Mucosa of gallbladder (tissue), 1 donor: ENCODE data around the gene SLC37A1. TPM values are rescaled to one million over a fixed set of nuclear protein-coding genes. Genes with fewer than 3 reads are reported as not detected.
A peak's percentile ranks its signal among the peaks of the same experiment; 100 is the strongest.
"Not testable (repeated sequence)": the region's sequence is repeated elsewhere in the genome, so short reads cannot be mapped to it uniquely, and the experiment has no call there.

ENCODE experiments used
- DNase-seq: peaks from one replicate; pipeline ENCODE4 v3.0.0-alpha.2; 2020; ENCODE audit warnings: low spot score
- total RNA-seq: library from RNA; stranded (reverse); gene quantifications from one replicate; pipeline ENCODE4 v1.2.1, GENCODE V29; 2021
- donor health status: DM: no; HTN: no; CAD: no.

Gene SLC37A1
- total RNA-seq, 1 donor from 2014 or later: 56.2 TPM

- DNase-seq: no peak
Observed at GRCh38 chr21:42615924-42616323, 102.3 kb downstream of the SLC37A1 start.

- DNase-seq: no peak
Observed at GRCh38 chr21:42616446-42616845, 102.8 kb downstream of the SLC37A1 start.

GRCh38 chr21:42616941-42617340 is 103.3 kb downstream of the SLC37A1 start:
- DNase-seq: no peak

- DNase-seq: no peak
Observed at GRCh38 chr21:42617486-42617885, 103.8 kb downstream of the SLC37A1 start.

GRCh38 chr21:42618707-42619102 is 105.1 kb downstream of the SLC37A1 start:
- no peak for DNase-seq

GRCh38 chr21:42619166-42619565 is 105.5 kb downstream of the SLC37A1 start:
- no peak for DNase-seq

- no peak for DNase-seq
Observed at GRCh38 chr21:42619841-42620240, 106.2 kb downstream of the SLC37A1 start.

- no peak for DNase-seq
Observed at GRCh38 chr21:42621166-42621818, 107.6 kb downstream of the SLC37A1 start.

GRCh38 chr21:42621819-42622177 is 108.1 kb downstream of the SLC37A1 start:
- no peak for DNase-seq

- no peak for DNase-seq
Observed at GRCh38 chr21:42622284-42622683, 108.6 kb downstream of the SLC37A1 start.

- no peak for DNase-seq
Observed at GRCh38 chr21:42623694-42624093, 110.0 kb downstream of the SLC37A1 start.

GRCh38 chr21:42624095-42624790 is 110.6 kb downstream of the SLC37A1 start:
- peak; percentile 62 for DNase-seq

- DNase-seq: no peak
Observed at GRCh38 chr21:42624936-42625335, 111.3 kb downstream of the SLC37A1 start.

GRCh38 chr21:42626171-42626570 is 112.5 kb downstream of the SLC37A1 start:
- no peak for DNase-seq

GRCh38 chr21:42627527-42628289 is 114.1 kb downstream of the SLC37A1 start:
- no peak for DNase-seq

- DNase-seq: not testable (repeated sequence)
Observed at GRCh38 chr21:42628466-42629061, 114.9 kb downstream of the SLC37A1 start.

GRCh38 chr21:42629933-42630589 is 116.4 kb downstream of the SLC37A1 start:
- DNase-seq: no peak

- DNase-seq: peak; percentile 87
Observed at GRCh38 chr21:42630626-42631025, 117.0 kb downstream of the SLC37A1 start.
